Fibroblast of skin of abdomen (primary cell): Measurements from ENCODE around the gene RPL26.
"Not testable (repeated sequence)": the region's sequence is repeated elsewhere in the genome, so short reads cannot be mapped to it uniquely, and the experiment has no call there.

Experiments used
- DNase-seq: peaks from one replicate; pipeline ENCODE4 v3.0.0-alpha.2; 2013

RPL26 gene

DNA sequence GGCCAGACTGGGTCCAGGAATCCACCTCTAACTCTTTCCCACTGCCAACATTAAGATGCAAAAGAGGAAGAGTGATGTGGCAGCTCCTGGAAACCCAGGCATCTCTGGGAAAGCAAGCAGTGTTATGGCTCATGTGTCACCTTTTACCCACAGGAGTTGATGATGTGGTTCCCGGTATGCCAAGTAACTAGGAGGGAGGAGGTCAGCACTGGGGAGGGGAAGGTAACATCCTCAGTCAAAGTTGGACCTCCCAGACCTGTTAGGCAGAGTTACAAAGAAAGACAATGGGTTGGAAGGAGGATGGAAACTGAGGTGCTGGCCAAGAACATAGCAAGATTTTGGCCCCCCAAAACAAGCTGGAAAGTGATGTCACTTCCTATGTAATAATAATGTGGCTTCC is 17.9 kb downstream of the RPL26 start:
- peak; percentile 24 for DNase-seq

DNA sequence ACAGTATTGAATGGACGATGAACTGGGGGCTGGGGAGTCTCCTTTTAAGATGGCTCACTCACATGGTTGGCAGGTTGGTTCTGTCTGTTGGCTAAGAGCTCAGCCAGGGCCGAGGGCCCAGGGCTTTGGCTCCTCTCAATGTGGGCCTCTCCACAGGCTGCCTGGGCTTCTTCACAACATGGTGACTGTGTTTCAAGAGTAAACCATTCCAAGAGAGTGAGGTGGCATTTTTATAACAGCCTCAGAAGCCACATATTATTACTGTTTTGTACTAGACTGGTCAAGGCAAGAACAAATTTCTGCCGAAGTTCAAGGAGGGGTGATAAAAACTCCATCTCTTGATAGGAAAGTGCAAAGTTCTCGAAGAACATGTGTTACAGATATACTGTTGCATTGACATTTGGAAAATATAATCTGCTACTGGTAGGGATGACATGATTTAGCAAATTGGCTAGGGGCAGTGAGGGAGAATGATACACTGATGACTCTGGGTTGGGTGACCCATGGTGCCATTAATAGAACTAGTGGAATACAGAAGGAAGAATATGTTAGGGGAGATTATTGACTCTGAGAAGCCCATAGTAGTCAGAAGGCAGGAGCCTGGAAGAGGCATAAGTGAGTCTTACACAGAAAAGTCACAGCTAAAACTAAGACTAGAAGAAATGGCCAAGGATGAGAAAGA is 20.2 kb downstream of the RPL26 start:
- no peak for DNase-seq

DNA sequence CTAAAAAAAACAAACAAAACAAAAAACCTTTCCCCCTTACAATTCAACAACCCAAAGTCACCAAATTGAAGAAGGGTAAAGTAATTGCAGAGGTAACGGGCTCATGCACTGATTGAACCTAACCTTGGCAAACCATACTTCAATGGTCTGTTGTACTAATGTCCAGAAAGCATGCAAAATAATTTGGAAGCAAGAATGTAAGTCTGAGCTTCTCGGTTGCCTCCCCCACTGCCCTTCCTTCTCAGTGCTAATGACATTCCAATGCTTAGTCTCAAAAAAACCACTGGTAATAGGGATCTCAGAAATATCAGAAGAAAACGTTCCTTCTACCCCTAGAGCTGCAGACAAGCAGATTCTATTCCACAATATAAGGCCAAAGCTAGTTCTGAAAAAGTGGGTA is 22.2 kb downstream of the RPL26 start:
- DNase-seq: peak; percentile 16

DNA sequence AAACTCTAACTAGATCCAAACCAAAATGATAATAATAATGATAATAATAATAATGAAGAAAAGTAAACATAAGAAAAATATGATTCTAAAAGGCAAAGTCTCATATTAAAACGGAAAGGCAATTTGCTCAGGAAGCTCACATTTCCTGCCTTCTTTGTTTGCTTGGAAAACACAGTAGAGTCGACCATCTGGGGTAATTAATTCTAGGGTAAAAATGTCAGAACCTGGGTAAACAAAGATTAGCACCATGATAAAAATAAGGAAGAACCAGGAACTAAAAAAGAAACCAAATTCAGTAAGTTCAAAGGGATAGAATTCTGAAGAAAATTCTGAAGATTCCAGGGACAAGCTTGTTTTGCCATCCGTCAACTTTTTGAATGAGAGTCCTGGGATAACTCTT is 22.7 kb downstream of the RPL26 start:
- DNase-seq: no peak

DNA sequence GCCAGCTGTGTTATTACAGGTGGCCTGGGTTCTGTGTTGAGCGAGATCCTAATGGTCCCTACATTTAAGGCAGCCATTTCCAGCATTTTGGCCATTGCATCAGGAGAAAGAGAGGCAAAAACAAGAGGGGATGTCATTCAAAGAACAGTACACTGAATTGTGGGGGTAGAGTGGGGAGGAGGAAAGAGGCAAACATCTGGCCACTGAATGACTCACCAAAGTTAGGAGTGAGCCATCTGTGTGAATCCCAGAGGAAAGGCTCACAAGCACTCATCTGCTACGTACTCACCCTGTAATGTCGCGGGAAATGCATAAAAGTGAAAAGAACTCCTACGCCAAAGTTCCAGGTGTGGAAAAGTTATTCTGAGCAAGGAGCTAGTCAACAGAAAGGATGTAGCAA is 23.2 kb downstream of the RPL26 start:
- peak; percentile 86 for DNase-seq

DNA sequence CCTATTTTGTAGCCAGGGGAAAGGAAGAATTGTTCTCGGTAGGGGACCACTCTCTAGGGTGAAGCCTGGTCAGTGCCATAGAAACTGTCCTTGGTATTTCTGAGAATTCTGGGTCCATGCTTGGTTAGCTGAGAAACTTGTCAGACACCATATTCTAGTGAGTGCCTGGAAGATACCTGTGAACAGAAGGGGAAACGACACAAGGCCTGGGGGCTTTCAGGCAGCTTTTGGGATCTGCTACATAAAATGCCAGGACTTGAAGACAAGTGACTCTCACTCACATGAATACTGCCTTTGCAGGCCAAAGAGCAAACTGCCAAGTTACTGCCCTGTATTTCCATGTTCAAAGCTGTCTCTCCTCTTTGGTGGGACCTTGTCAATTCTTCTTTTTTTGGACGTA is 25.1 kb downstream of the RPL26 start:
- no peak for DNase-seq

DNA sequence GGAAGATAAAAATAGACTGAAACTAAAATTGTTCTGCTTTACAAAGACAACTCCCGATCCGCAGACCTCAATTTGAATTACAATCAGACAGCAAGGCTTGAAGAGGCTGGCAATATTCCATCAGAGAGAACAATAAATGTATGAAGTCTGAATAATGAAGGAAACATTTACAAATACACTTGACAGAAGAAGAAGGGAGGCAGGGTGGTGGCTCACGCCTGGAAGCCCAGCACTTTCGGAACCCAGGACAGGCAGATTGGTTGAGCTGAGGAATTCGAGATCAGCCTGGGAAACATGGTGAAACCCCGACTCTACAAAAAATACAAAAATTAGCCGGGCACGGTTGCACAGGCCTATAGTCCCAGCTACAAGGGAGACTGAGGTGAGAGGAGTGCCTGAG is 28.8 kb downstream of the RPL26 start:
- DNase-seq: no peak

DNA sequence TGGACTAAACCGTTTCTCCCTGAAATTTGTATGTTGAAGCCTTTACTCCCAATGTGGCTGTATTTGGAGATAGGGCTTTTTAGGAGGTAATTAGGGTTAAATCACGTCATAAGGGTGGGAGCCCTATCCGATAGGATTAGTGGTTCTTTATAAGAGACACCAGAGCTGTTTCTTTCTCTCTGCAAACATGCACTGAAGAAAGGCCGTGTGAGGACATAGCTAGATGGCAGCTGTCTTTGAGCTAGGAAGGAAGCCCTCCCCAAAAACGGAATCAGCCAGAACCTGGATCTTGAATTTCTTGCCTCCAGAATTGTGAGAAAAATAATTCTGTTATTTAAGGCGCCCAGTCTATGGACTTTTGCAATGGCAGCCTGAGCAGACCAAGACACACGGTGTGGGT is 29.3 kb downstream of the RPL26 start:
- no peak for DNase-seq

DNA sequence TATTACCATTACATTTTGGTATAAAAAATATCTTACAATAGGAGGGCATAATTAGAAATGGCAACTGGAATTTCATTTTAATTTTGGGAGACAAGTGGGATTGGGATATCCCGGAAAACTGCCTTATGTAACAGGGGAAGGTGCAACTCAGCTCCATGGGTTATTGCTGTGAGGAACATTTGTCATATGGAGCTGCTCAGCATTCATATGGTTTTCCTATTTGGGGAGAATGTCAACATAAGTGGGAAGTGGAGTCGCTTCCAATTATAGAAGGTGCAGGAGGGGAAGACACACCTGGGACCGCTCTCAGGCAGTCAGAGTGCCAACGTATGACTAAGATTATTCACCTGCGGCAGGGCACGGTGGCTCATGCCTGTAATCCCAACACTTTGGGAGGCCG is 32.7 kb downstream of the RPL26 start:
- no peak for DNase-seq

DNA sequence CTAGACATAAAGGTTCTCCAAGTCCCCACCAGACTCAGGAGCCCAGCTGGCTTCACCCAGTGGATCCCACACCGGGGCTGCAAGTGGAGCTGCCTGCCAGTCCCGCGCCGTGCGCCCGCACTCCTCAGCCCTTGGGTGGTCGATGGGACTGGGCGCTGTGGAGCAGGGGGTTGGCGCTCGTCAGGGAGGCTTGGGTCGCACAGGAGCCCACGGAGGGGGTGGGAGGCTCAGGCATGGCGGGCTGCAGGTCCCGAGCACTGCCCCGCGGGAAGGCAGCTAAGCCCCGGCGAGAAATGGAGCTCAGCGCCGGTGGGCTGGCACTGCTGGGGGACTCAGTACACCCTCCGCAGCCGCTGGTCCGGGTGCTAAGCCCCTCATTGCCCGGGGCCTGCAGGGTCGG is 36.0 kb downstream of the RPL26 start:
- DNase-seq: not testable (repeated sequence)

DNA sequence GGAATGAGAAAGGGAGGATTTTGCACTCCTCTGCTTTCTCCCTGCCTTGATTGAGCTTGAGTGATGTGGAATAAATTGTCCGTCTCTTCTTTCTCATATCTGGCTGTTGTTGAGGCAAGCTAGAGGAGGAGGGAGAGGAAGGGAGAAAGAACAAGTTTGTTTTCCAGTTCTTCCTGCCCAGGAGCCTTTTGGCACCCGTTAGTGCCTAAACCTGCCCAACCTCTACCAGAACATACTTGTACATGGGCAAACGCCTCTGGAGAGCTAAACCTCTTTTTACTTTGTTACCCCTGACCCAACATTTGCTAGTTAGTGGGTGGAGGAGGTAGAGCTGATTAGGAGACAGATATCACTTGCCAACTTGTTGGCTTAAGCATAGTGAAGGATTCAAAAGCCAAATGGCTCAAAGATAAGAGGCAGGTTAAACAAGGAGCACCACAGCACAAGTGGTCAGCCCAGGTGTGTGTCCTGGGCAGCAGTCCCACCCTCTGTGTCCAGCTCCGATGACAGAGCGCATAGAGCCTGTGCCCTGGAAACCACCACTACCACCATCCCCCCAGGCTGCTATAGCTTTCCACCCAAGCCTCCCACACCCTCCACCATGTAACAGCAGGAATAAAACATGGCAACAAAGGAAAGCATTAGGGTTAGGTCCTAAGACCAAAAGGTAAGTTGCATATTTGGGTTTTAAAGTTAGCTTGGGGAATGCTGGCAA is 36.9 kb downstream of the RPL26 start:
- DNase-seq: no peak

DNA sequence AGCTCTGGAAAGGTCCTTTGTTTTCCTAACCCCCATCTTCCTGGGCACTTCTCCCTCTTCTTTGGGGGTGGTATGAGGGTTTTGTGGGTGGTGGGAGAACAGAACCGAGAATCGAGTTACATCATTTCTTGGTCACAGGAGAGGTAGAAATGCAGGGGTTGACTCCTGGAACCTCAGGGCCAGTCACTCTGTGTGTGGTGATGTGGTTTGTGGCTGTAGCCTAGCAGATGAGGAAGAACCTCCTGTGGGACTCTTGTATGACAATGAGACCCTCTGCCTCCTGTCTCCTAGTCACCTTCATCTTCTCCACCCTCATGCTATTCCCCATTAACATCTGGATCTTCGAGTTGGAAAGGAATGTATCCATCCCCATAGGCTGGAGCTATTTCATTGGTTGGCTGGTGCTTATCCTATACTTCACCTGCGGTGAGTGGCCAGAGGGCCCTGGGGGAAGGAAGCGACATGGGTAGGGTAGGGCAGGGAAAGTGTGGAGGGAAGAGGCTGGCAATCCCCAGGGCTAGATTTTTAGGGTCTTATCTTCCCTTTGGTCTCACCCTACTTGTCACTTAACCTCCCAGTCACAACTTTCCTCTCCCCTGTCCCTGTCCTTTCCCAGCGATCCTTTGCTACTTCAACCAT is 37.8 kb downstream of the RPL26 start:
- DNase-seq: no peak

DNA sequence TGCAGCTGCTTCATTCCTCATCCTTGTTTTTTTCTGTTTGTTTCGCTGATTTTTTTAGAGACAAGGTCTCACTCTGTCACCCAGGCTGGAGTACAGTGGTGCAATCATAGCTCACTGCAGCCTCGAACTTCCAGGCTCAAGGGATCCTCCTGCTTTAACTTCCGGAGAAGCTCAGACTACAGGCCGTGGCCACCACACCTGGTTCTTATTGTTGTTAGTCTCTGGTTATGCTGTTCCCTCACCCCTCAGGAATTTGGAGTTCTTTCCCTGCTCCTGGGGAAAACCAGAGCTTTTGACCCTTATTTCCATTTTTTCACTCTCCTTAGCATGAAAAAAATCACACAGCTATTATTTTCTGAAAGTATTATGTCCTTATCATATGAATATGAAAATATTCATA is 41.5 kb downstream of the RPL26 start:
- DNase-seq: peak; percentile 40

DNA sequence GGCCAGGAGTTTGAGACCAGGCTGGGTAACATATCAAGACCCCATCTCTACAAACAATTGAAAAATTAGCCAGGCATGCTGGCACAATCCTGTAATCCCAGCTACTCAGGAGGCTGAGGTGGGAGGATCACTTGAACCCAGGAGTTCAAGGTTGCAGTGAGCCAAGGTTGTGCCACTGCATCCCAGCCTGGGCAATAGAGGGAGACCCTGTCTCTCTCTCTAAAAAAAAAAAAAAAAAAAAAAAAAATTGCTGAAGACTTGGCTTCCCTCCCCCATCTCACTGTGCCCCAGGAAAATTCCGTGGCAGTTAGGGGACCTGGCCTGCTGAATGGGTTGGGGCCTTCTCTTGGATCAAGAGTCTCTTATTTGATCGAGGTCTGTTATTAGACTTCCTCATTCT is 43.5 kb downstream of the RPL26 start, which contains the start of gene ODF4:
TSS of gene ODF4 (plus strand) at position 301 of the 400 bp plus-strand sequence. CDS start 212 bp downstream, outside the sequence.
- no peak for DNase-seq

DNA sequence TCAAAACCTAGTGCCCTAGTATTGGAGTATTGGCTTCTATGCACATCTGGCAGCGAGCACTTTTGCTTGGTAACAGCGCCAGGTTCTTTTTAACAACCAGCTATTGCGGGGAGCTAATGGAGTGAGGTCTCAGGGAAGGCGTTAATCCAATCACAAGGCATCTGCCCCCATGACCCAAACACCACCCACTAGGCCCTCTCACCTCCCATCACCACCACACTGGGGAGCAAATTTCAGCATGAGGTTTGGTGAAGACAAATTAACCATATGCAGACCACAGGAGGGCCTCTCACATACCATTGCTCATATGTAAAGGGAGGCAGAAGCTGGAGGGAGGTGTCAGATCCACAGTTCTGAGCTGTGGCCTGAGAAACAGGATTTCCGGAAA is 44.2 kb downstream of the RPL26 start:
- DNase-seq: peak; percentile 23

DNA sequence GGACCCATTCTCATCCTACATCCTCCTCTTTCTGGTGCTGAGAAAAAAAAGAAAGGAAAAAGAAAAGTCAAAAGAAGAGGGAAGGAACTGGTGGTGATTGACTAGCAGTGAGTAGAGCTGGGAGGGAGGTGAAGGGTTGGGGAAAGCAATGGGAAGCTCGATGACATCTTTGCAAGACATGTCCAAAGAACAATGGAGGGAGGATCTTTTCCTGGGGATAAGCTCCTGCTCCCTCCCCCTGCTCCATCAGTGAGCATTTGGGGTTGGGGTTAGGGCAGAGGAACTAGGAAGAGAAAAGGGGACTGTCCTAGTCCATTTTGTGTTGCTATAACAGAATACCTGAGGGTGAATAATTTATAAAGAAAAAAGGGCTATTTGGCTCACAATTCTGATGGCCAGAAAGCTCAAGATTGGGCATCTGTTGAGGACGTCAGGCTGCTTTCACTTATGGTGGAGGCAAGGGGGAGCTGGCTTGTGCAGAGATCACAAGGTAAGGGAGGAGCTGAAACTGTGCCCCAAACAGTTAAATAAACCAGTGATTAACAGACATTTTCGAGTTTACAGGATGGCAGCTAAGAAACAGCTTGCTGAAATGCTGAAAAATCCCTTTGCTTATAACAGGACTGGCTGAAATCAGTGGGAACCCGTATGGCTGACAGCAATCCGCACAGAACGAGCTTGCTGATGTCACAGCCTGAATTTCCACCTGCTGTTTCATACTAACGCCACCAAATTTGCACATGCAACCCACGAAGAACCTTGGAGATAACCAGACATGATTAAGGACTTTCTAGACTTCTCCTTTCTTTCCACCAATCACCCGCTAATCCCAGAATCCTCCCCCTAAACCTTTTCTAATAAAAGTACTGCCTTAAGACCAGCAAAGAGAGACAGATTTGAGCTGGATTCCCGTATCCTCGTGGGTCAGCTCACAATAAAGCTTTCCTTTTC is 44.9 kb downstream of the RPL26 start:
- DNase-seq: no peak

DNA sequence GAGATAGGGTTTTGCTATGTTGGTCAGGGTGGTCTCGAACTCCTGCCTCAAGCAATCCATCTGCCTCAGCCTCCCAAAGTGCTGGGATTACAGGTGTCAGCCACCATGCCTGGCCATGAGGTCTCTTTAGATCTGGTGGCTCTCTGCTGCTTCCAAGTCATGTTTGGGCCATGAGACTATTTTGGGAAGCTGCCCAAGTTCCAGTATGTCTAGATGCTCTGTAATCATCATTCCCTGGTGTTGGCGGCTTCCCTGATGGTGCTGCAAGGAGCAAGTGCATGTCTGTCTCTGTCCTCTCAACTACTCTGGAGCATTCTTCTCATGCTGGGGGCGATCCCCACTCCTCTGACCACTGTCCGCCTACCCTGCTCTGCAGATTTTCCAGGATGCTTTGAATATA is 49.7 kb downstream of the RPL26 start:
- no peak for DNase-seq

DNA sequence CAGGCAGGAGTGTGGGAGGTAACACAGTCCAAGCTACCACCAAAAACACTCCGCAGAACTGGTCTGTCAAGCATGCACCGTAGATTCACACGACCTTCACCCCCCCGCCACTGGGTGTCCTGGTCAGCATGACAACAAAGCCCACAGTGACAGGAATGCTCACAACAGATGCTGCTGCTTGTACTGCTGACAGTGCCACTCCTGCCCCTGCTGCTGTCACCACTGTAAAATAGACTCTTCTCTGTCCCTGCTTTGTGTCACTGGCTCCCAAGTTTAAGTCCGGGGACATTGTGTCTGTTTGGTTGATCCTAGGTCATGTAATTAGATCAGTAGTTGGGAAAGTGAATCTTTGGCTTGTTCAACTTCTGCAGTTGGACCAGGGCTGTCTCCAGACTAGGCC is 50.3 kb downstream of the RPL26 start:
- no peak for DNase-seq

DNA sequence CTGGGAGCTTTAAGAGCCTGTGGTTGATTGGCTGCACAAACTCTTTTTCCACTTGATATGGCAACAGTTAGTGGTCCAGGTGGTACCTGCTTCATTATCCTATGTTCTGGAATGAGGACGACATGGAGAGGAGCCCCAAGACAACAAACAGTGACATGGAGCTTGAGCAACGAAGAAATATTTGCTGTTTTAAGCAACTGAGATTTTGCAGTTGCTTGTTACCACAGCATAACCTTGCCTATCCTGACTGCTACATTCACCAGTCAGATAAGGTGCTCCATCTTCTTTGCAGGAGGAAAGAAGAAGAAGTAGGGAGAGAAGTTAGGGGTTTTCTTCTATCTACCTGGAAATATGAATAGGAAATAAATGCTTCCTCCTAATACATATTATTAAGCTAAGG is 50.9 kb downstream of the RPL26 start:
- no peak for DNase-seq
